ENCODE data around the gene DMRTA1.
"Not testable (repeated sequence)": the region's sequence is repeated elsewhere in the genome, so short reads cannot be mapped to it uniquely, and the experiment has no call there.

The DMRTA1 gene

GRCh38 chr9:22457448-22457847 is 10.8 kb downstream of the DMRTA1 start:
- no peak for DNase-seq (ENCODE audit: low read depth, low spot score)

- DNase-seq (ENCODE audit: low read depth, low spot score), result no peak
Measured at GRCh38 chr9:22463205-22463604, 16.6 kb downstream of the DMRTA1 start.

GRCh38 chr9:22469928-22470544 is 23.4 kb downstream of the DMRTA1 start:
- DNase-seq (ENCODE audit: low read depth, low spot score), result no peak

GRCh38 chr9:22481566-22481965 is 34.9 kb downstream of the DMRTA1 start:
- DNase-seq (ENCODE audit: low read depth, low spot score), result no peak

- no peak for DNase-seq (ENCODE audit: low read depth, low spot score)
Measured at GRCh38 chr9:22483528-22484070, 37.0 kb downstream of the DMRTA1 start.

- not testable (repeated sequence) for DNase-seq (ENCODE audit: low read depth, low spot score)
Measured at GRCh38 chr9:22496197-22496596, 49.6 kb downstream of the DMRTA1 start.
